Loucy (cell line): ENCODE results near the gene DLGAP4.

Experiments
- H2AFZ ChIP-seq: fragments of 200-600 bp; sonication (generic); 2 replicates; pipeline ENCODE4 v1.6.0; 2016; ENCODE audit warnings: antibody characterized with exemption, mild to moderate bottlenecking, low read length, moderate library complexity
- H3F3A ChIP-seq: fragments of 200-600 bp; 2 replicates; pipeline ENCODE4 v1.6.0; 2016; ENCODE audit warnings: antibody characterized with exemption, low read depth, mild to moderate bottlenecking
- H3K27me3 ChIP-seq: fragments of 200-600 bp; sonication (generic); 2 replicates; pipeline ENCODE4 v1.6.1; 2014; ENCODE audit warnings: low read length, mild to moderate bottlenecking; ENCODE audit not compliant: insufficient read depth, poor library complexity, severe bottlenecking
- H3K36me3 ChIP-seq: fragments of 200-600 bp; sonication (generic); 2 replicates; pipeline ENCODE4 v1.6.1; 2016; ENCODE audit warnings: low read length; ENCODE audit not compliant: insufficient read depth
- H3K4me1 ChIP-seq: fragments of 200-600 bp; sonication (generic); 2 replicates; pipeline ENCODE4 v1.5.1; 2014; ENCODE audit warnings: low read length, mild to moderate bottlenecking; ENCODE audit not compliant: insufficient read depth, poor library complexity, severe bottlenecking
- H3K4me2 ChIP-seq: fragments of 200-600 bp; sonication (generic); 2 replicates; pipeline ENCODE4 v1.6.0; 2014; ENCODE audit warnings: antibody characterized with exemption, low read length, low read depth, mild to moderate bottlenecking; ENCODE audit not compliant: poor library complexity, severe bottlenecking
- H3K4me3 ChIP-seq: fragments of 200-600 bp; sonication (generic); 2 replicates; pipeline ENCODE4 v1.5.1; 2014; ENCODE audit warnings: low read length, mild to moderate bottlenecking, mixed read lengths; ENCODE audit not compliant: poor library complexity, severe bottlenecking
- H3K79me2 ChIP-seq: fragments of 200-600 bp; sonication (generic); 2 replicates; pipeline ENCODE4 v1.6.1; 2014; ENCODE audit warnings: low read length; ENCODE audit not compliant: insufficient read depth
- H3K9ac ChIP-seq: fragments of 200-600 bp; sonication (generic); 2 replicates; pipeline ENCODE4 v1.6.0; 2014; ENCODE audit warnings: mild to moderate bottlenecking, low read depth, low read length, moderate library complexity; ENCODE audit not compliant: poor library complexity, severe bottlenecking
- H3K9me2 ChIP-seq: fragments of 200-600 bp; sonication (generic); replicated peaks from 2 replicates; pipeline ENCODE4 v1.6.1; 2016; ENCODE audit warnings: low read depth, low read length, mixed read lengths
- H3K9me3 ChIP-seq: fragments of 200-600 bp; sonication (generic); 2 replicates; pipeline ENCODE4 v1.6.1; 2014; ENCODE audit warnings: mild to moderate bottlenecking, antibody characterized with exemption, low read length, low read depth; ENCODE audit not compliant: insufficient read depth
- H4K20me1 ChIP-seq: fragments of 200-600 bp; sonication (generic); 2 replicates; pipeline ENCODE4 v1.6.0; 2014; ENCODE audit warnings: antibody characterized with exemption, low read length, mild to moderate bottlenecking; ENCODE audit not compliant: insufficient read depth, poor library complexity, severe bottlenecking
- EZH2phosphoT487 ChIP-seq: fragments of 200-600 bp; IDR thresholded peaks from 2 replicates; pipeline ENCODE4 v1.6.1; 2018; ENCODE audit warnings: antibody characterized with exemption, mild to moderate bottlenecking, moderate library complexity, borderline replicate concordance
- TF ChIP-seq, protein P1 (sequence below): fragments of 200-600 bp; sonication (generic); conservative IDR thresholded peaks from 2 replicates; pipeline ENCODE4 v1.5.1; 2014; ENCODE audit warnings: mild to moderate bottlenecking, antibody characterized with exemption, low read length

The DLGAP4 gene

DNA sequence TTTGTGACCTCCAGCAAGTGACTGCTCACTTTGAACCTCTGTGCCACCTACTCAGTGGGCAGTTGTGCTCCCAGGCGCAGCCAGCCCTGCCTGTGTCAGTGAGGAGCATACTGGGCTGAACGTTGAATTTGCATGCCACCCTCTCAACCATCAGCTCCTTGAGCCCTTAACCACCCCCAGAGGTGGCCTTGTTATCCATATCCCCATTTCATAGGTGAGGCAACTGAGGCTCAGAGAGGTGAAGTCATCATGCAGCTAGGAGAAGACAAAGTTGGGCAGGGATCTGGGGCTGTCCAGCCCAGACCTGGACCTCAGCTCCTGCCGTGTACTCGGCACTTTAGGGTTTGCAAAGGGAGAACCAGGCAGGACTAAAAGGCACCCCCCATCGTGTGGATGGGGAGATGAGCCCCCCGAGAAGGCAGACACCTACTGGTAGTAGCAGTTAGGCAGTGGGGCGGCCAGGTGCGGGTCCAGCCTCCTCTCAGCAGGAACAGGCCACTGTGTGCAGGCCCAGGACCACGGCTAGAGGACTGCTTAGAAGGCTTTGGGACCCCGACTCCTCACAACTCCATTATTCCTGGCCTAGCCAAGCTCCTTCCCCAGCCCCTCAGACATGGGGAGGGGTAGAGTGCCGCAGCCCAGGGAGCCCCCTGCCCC, 134.4 kb downstream of the DLGAP4 start:
- Histone ChIP-seq H3K9me2 (no peaks in the 10 kb centered on the region), H3K36me3 (no peaks in the 10 kb centered on the region), H3K9me3 (no peaks in the 10 kb centered on the region), H3K4me1 (no peaks in the 10 kb centered on the region), H3K4me2 (no peak overlapping the region), H3K9ac (no peak overlapping the region), H3K27me3 (no peaks in the 10 kb centered on the region), H3K79me2 (no peaks in the 10 kb centered on the region), H3K4me3 (no peak overlapping the region), H2AFZ (no peak overlapping the region), H3F3A (no peaks in the 10 kb centered on the region), H4K20me1 (no peaks in the 10 kb centered on the region)
- no peak for TF ChIP-seq EZH2phosphoT487
- TF ChIP-seq, protein P1, sequence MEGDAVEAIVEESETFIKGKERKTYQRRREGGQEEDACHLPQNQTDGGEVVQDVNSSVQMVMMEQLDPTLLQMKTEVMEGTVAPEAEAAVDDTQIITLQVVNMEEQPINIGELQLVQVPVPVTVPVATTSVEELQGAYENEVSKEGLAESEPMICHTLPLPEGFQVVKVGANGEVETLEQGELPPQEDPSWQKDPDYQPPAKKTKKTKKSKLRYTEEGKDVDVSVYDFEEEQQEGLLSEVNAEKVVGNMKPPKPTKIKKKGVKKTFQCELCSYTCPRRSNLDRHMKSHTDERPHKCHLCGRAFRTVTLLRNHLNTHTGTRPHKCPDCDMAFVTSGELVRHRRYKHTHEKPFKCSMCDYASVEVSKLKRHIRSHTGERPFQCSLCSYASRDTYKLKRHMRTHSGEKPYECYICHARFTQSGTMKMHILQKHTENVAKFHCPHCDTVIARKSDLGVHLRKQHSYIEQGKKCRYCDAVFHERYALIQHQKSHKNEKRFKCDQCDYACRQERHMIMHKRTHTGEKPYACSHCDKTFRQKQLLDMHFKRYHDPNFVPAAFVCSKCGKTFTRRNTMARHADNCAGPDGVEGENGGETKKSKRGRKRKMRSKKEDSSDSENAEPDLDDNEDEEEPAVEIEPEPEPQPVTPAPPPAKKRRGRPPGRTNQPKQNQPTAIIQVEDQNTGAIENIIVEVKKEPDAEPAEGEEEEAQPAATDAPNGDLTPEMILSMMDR: no peak

DNA sequence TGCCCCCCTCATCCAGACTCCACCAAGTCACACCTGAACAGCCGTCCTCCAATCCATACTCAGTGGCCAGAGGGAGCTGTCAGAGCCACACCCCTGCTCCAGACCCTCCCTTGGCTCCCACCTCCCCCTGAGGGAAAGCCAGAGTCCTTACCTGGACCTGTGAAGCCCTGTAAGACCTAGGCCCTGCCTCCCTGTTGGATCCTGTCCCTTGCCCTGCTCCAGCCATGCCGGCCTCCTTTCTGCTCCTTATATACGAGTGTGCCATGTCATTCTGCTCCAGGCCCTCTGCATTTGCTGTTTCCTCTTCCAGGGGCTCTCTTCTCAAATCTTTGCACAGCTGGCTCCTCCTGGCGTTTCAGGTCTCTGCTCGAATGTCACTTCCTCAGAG, 134.9 kb downstream of the DLGAP4 start:
- H3K79me2 ChIP-seq: no peaks in the 10 kb centered on the region
- H3K27me3 ChIP-seq: no peaks in the 10 kb centered on the region
- no peaks in the 10 kb centered on the region for H3K9me2 ChIP-seq
- H3K4me3 ChIP-seq: no peak overlapping the region
- no peaks in the 10 kb centered on the region for H3K9me3 ChIP-seq
- H3K4me1 ChIP-seq: no peaks in the 10 kb centered on the region
- TF ChIP-seq, protein P1: no peak
- no peak for TF ChIP-seq EZH2phosphoT487
- H4K20me1 ChIP-seq: no peaks in the 10 kb centered on the region
- no peak overlapping the region for H2AFZ ChIP-seq
- no peak overlapping the region for H3K9ac ChIP-seq
- no peaks in the 10 kb centered on the region for H3K36me3 ChIP-seq
- H3F3A ChIP-seq: no peaks in the 10 kb centered on the region
- no peak overlapping the region for H3K4me2 ChIP-seq

DNA sequence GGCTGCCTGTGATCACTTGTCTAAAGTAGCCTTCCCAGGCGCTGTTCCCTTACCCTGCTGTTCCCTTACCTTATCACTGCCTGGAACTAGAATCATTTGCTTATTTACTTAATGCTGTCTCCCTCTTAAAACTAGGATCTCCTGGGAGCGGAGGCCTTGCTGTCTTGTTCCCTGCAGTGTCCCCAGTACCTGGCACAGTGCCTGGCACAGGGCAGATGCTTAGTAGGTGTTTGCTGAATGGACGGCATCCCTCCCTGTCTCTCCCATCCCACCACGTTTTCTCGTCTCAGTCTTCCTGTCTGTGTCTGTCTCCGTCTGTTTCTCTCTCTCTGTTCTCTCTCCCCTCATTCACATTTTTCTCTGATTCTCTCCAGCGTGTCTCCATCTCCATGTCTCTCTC, 135.3 kb downstream of the DLGAP4 start:
- H3K9ac ChIP-seq: no peak overlapping the region
- H3K9me2 ChIP-seq: no peaks in the 10 kb centered on the region
- no peak overlapping the region for H3K4me3 ChIP-seq
- H3K36me3 ChIP-seq: no peaks in the 10 kb centered on the region
- no peaks in the 10 kb centered on the region for H3K4me1 ChIP-seq
- H3K4me2 ChIP-seq: no peak overlapping the region
- TF ChIP-seq, protein P1: no peak
- TF ChIP-seq EZH2phosphoT487: no peak
- H3K79me2 ChIP-seq: no peaks in the 10 kb centered on the region
- no peaks in the 10 kb centered on the region for H3K27me3 ChIP-seq
- no peaks in the 10 kb centered on the region for H3K9me3 ChIP-seq
- H4K20me1 ChIP-seq: no peaks in the 10 kb centered on the region
- H2AFZ ChIP-seq: no peak overlapping the region
- H3F3A ChIP-seq: no peaks in the 10 kb centered on the region
